Measurements from ENCODE around the gene FAM170A.

FAM170A gene, protein sequence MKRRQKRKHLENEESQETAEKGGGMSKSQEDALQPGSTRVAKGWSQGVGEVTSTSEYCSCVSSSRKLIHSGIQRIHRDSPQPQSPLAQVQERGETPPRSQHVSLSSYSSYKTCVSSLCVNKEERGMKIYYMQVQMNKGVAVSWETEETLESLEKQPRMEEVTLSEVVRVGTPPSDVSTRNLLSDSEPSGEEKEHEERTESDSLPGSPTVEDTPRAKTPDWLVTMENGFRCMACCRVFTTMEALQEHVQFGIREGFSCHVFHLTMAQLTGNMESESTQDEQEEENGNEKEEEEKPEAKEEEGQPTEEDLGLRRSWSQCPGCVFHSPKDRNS

GRCh38 chr5:119629339-119629738 is at the start of gene FAM170A:
FAM170A (plus strand) TSS chr5:119629558; CDS start chr5:119629769, 211 bp downstream.
- DNase-seq = no peak

GRCh38 chr5:119582987-119583386 is 46.4 kb upstream of the FAM170A start:
- no peak for DNase-seq

DNA sequence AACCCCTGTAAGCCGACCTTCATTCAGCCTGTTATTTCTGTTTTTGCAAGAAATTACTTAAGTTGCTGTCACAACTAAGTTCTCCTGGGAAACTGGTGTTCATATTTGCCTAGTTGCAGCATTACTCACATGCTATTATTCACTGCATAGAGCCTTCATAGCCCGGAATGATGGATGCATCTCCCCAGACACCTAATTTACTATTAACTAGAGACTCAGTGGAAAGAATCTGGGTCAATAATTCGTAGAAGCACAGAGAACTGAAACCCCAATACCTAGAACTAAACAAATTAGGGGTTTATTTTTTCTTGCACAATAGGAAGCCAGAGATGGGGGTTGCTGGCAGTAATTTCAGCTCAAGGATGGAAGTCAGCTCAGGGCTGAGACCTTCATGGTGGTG is 45.7 kb upstream of the FAM170A start:
- no peak for DNase-seq

DNA sequence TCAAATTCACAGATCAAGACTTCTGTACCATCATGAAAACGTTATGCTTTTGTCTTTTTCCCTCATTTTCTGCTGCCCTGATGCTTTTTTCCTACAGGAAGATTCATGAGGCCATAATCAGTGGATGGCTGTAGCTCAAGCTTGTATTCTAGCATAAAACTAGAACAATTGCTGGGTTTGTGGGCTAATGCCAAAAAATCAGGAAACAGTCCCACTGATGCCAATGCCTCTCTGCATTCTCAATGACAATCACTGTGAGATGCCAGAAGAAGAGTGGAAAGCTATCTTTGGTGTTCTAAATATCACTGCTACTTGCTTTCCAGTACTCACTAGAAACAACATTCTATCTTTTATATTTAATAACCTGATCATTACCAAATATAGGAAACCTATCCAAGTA is 33.3 kb upstream of the FAM170A start:
- no peak for DNase-seq

GRCh38 chr5:119597728-119598298 is 31.5 kb upstream of the FAM170A start:
- DNase-seq = no peak

DNA sequence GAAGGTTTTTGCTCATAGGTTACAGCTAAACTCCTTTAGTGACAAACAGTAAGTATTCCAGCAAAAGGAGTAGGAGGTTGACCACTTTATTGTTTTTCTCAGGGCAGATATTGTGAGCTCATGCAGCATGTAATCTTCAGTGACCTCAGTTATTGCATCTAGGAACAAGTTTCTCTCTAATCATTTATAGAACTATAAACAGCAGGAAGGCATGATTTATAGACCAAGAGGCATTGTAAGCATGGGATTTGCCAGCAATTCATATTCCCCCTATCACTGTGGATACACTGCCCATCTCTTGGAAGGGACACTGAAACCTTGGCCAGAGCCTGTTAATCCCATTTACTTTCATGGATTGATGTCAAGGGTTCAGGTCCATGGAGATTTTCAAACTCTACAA is 15.4 kb upstream of the FAM170A start:
- no peak for DNase-seq

- DNase-seq = no peak
Observed at GRCh38 chr5:119614838-119615237, 14.5 kb upstream of the FAM170A start.

- no peak for DNase-seq
Observed at GRCh38 chr5:119626086-119626485, 3.3 kb upstream of the FAM170A start.

- DNase-seq = no peak
Observed at GRCh38 chr5:119630752-119631440, 1.5 kb downstream of the FAM170A start.

DNA sequence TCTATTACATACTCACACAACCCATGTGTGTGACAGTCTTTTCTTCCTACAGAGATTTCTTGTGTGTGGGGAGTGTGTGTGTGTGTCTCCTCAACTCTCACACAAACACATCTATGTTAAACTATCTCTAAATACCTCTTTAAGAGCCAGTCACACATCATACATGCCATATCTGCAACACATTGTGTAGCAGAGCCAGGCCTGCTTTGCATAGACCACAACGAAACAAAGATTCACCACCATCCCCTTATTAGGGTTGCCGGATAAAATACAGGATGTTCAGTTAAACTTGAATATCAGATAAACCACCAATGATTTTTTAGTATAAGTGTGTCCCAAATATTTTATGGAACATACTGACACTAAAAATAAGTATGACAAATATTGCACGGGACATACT is 2.3 kb downstream of the FAM170A start:
- DNase-seq = no peak

- no peak for DNase-seq
Observed at GRCh38 chr5:119651486-119651885, 22.1 kb downstream of the FAM170A start.

GRCh38 chr5:119655061-119655460 is 25.7 kb downstream of the FAM170A start:
- DNase-seq = peak; percentile 3

DNA sequence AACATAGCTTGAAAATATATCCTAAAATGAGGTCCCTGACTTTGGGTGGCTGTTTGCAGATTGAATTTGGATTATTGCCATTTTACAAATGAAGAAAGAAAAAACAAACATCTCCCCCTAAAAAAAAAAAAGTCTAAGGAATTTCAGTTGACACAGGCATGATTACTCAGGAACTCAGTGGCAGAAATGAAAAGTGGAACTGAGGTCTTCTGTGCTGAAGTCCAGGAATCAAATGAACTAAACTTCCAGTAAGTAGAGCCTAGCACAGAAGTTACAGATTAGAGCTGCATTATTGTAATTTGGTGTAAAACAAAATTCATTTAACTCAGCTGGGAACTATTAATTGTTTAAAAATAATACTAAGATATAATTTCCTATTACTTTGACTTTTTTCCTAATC is 26.7 kb downstream of the FAM170A start:
- no peak for DNase-seq

DNA sequence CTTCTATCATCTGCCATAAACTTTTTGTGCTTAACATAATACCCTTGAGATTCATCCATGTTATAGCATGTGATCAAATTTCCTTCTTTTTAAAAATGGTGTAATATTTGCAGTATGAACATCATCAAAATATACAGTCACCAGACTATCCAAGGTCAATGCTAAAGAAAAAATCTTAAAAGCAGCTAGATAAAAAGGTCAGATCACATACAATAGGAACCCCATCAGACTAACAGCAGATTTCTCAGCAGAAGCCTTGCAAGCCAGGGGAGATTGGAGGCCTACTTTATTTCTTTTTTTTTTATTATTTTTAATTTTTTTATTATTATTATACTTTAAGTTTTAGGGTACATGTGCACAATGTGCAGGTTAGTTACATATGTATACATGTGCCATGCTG is 37.2 kb downstream of the FAM170A start:
- no peak for DNase-seq

DNA sequence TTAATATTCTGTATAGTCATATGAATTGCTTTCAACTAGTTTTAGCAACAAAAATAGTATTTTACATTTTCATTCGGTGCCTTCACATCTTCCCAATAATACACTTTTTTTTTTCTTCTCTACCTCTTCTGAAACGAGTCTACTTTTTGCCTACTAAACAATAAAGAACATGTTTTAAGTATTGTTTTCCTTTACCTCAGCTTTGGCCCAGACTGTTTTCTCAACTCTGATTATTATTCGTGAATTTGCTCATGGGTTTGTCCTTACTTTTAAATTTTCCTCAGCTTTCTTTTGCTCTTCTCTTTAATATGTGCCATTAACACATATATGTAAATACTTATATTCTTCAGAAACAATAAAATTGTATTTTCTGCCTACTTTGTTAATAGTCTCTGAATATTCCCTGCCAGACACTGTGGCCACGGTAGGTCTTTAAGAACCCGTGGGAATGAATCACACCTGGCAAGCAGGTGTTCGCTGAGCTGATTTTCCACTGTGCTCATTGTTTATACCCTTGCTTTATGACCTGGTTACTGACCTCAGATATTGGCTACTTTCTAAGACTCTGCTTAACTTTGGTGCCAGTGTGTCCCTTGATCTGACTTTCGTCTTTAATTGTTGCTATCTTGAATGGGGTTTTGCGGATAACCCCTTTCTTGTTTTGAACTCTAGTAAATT is 49.1 kb downstream of the FAM170A start:
- DNase-seq = no peak

DNA sequence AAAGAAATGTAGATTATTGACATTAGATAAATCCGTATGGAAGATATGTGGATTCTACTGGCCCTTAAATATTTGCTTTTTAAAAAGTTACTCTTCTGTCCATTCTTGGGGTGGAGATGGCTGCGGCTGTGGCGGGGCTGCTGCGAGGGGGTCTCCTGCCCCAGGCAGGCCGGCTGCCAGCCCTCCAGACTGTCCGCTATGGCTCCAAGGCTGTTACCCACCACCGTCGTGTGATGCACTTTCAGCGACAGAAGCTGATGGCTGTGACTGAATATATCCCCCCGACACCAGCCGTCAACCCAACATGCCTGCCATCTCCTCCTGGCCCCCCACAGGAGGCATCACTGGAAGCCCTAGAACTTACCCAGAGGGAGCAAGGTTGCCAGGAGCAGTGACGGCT is 50.7 kb downstream of the FAM170A start:
- DNase-seq = no peak

DNA sequence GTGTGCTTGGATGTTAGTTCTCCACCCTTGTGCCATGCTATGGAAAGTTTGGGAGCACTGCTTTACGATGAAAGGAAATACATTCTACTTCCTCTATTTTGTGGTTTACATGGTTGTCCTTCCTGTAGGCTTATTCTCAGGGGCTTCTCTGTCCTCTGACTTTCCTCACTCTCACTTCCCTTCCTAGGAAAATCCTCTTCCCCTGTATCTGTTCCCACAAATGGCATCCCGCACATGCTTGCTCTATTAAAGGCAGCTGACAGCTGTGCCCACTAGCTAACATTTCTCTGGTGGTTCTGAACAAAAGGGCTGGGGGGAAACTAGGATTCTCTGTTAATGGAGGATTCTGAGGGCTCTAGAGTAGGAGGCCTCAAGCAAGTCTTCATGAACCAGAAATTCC is 52.4 kb downstream of the FAM170A start:
- DNase-seq = no peak

DNA sequence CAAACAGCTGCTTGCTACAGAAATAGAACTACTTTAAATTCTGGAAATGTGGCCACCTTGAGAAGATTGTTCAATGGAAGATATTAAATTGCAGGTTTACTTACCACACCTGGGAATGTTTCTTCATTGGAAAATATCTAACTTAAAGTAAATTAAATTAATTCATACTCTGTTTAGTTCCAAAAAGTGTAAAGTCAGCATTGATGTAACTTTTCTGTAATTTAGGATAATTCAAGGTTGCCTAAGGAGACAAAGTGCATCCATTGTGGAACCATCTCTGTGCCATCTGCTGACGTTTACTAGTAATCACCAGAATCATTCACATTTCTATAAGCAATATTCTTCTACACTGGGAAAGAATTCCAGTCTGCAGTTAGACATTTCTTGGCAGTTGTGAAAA is 53.0 kb downstream of the FAM170A start:
- no peak for DNase-seq
